Activated CD8-positive, alpha-beta T cell treated with anti-CD3 and anti-CD28 coated beads for 36 hours (primary cell): Measurements from ENCODE around the gene ARL6IP6. TPM values are rescaled to one million over a fixed set of nuclear protein-coding genes. Genes with fewer than 3 reads are reported as not detected.

Experiments used
- ATAC-seq: fragments of 200-7000 bp; cut with Tn5 transposase; one replicate; pipeline ENCODE4 v1.10.0; 2021; ENCODE audit warnings: mild to moderate bottlenecking, moderate library complexity
- CTCF ChIA-PET: fragments of 350-600 bp; sonication (Branson Sonifier 250); formaldehyde crosslinking; loops from one replicate; lab custom pipeline; 2021; ENCODE audit warnings: antibody characterized with exemption; lab: Charles Lee
- POLR2A ChIA-PET: fragments of 350-600 bp; sonication (Branson Sonifier 250); formaldehyde crosslinking; loops from one replicate; lab custom pipeline; 2021; ENCODE audit warnings: antibody characterized with exemption; lab: Charles Lee
- DNase-seq: peaks from one replicate; pipeline ENCODE4 v3.0.0-alpha.2; 2020
- H3K27ac Mint-ChIP-seq: one replicate; pipeline ENCODE4 v1.8.0; 2021; ENCODE audit warnings: mild to moderate bottlenecking, mixed read lengths
- H3K27me3 Mint-ChIP-seq: one replicate; pipeline ENCODE4 v1.8.0; 2021; ENCODE audit warnings: mixed read lengths
- H3K36me3 Mint-ChIP-seq: one replicate; pipeline ENCODE4 v1.8.0; 2021; ENCODE audit warnings: low read depth, mixed read lengths
- H3K4me1 Mint-ChIP-seq: one replicate; pipeline ENCODE4 v1.8.0; 2021; ENCODE audit warnings: low read depth, mixed read lengths
- H3K4me3 Mint-ChIP-seq: one replicate; pipeline ENCODE4 v1.8.0; 2021; ENCODE audit warnings: mild to moderate bottlenecking, moderate library complexity, mixed read lengths
- H3K9me3 Mint-ChIP-seq: one replicate; pipeline ENCODE4 v1.8.0; 2021; ENCODE audit warnings: mixed read lengths
- intact Hi-C: fragments of 100-400 bp; cut with micrococcal nuclease; formaldehyde crosslinking; loops from one replicate; pipeline ENCODE4 v1.10.0; 2022
- total RNA-seq, 2 experiments: library from RNA; stranded (reverse); gene quantifications; one replicate each; pipeline ENCODE4 v1.2.3, GENCODE V29; 2021
- TF ChIP-seq, protein P1 (sequence below): fragments of 200-600 bp; IDR thresholded peaks from one replicate; pipeline ENCODE4 v1.8.0; 2022; ENCODE audit warnings: antibody characterized with exemption, mild to moderate bottlenecking

ARL6IP6 gene
- total RNA-seq, 2 experiments from 2014 or later = 21.0 to 29.8 TPM

DNA sequence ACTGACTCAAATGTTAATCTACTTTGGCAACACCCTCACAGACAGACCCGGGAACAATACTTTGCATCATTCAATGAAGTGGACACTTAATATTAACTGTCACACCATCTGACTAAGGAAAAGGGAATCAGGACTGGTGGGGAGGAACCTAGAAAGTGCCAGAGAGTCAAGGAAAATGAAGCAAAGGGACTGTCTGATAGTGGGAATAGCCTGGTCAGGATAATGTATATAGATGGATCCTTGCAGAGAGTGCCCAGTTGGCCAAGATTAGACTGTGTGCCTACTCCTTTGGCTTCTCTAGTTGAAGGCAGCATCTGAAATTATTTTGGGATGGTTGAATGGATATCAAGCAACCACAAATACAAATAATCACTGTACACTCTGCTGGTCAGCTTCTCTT, 45.2 kb downstream of the ARL6IP6 start:
- H3K4me3 Mint-ChIP-seq = no peak overlapping the region
- H3K27me3 Mint-ChIP-seq = no peaks in the 10 kb centered on the region
- intact Hi-C loops = no loop called here
- ChIA-PET CTCF (no interaction called here), POLR2A (no interaction called here)
- no peak overlapping the region for H3K27ac Mint-ChIP-seq
- H3K9me3 Mint-ChIP-seq = no peaks in the 10 kb centered on the region
- ATAC-seq (no peak), DNase-seq (no peak)
- H3K4me1 Mint-ChIP-seq = no peaks in the 10 kb centered on the region
- H3K36me3 Mint-ChIP-seq = peaks cover 2% of the 10 kb centered on the region
- TF ChIP-seq, protein P1, sequence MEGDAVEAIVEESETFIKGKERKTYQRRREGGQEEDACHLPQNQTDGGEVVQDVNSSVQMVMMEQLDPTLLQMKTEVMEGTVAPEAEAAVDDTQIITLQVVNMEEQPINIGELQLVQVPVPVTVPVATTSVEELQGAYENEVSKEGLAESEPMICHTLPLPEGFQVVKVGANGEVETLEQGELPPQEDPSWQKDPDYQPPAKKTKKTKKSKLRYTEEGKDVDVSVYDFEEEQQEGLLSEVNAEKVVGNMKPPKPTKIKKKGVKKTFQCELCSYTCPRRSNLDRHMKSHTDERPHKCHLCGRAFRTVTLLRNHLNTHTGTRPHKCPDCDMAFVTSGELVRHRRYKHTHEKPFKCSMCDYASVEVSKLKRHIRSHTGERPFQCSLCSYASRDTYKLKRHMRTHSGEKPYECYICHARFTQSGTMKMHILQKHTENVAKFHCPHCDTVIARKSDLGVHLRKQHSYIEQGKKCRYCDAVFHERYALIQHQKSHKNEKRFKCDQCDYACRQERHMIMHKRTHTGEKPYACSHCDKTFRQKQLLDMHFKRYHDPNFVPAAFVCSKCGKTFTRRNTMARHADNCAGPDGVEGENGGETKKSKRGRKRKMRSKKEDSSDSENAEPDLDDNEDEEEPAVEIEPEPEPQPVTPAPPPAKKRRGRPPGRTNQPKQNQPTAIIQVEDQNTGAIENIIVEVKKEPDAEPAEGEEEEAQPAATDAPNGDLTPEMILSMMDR = no peak

DNA sequence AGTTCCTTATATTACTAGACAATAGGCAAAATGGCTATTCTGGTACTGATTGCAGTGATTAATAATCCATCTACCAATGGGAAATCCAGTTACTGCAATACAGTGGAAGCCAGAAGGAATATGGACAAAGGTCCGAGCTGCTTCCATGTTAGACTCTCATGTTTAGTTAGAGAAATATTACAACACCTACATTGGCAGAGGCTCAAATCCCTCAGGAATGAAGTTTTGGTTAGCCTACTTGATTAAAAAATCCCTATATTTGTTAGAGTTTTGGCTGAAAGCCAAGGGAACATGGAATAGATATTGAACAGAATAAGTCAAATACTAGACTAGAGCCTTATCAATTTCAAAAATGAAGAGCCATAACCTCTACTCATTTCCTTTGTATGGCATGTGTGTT, 48.5 kb downstream of the ARL6IP6 start:
- Mint-ChIP-seq H3K4me1 (no peaks in the 10 kb centered on the region), H3K4me3 (no peak overlapping the region), H3K36me3 (peaks cover 2% of the 10 kb centered on the region), H3K27ac (no peak overlapping the region), H3K9me3 (no peaks in the 10 kb centered on the region), H3K27me3 (peaks cover 3% of the 10 kb centered on the region)
- POLR2A ChIA-PET = no interaction called here
- intact Hi-C loops = no loop called here
- no peak for ATAC-seq
- no peak for DNase-seq
- CTCF ChIA-PET = interaction anchor here (1.3 kb wide), 1 partner anchor 23 kb away, joined by 3 read pairs; no protein-coding TSS in a partner anchor
- TF ChIP-seq, protein P1 = no peak

DNA sequence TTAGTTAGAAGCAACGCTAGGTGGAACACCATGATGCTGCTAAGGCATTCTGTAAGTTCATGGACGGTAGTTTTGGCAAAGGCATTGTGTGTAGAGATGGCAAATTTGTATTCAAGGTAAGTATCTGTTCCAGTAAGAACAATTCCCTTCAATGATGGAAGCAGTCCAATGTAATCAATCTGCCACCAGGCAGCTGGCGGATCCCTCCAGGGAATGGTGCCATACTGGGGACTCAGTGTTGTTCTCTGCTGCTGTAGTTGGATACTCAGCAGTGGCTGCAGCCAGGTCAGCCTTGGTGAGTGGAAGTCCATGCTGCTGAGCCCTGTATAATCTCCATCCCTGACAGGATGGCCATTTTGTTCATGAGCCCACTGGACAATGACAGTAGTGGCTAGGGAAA, 62.8 kb downstream of the ARL6IP6 start:
- ChIA-PET POLR2A (no interaction called here), CTCF (interaction anchor here (1.5 kb wide), 1 partner anchor 79 kb away, joined by 4 read pairs; no protein-coding TSS in a partner anchor)
- Mint-ChIP-seq H3K27ac (no peak overlapping the region), H3K4me3 (no peak overlapping the region), H3K4me1 (no peaks in the 10 kb centered on the region), H3K36me3 (no peaks in the 10 kb centered on the region), H3K9me3 (no peaks in the 10 kb centered on the region), H3K27me3 (peaks cover 10% of the 10 kb centered on the region)
- TF ChIP-seq, protein P1 = no peak
- ATAC-seq = no peak
- intact Hi-C loops = no loop called here
- no peak for DNase-seq

DNA sequence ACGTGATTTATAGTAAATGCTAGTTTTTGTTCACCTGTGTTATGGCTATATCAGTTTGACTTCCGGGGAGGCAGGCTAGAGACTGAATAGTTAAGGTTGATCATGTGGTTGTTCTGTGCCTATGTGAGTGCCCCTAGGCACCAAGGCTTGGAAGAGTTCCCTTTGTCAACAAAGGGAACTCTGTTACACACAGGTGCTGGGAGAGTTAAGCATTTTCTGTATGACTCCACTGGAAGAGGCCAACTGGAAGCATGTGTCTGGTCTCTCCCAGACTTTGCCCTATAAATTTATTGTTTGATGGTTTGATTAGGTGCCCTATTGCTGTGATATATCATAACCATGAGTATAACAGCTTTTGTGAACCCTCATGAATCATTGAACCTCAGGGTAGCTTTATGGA, 63.8 kb downstream of the ARL6IP6 start:
- ChIA-PET POLR2A (no interaction called here), CTCF (interaction anchor here (1.5 kb wide), 1 partner anchor 78 kb away, joined by 4 read pairs; no protein-coding TSS in a partner anchor)
- no peaks in the 10 kb centered on the region for H3K9me3 Mint-ChIP-seq
- H3K4me1 Mint-ChIP-seq = no peaks in the 10 kb centered on the region
- TF ChIP-seq, protein P1 = no peak
- peaks cover 11% of the 10 kb centered on the region for H3K27me3 Mint-ChIP-seq
- ATAC-seq = no peak
- H3K36me3 Mint-ChIP-seq = no peaks in the 10 kb centered on the region
- no peak overlapping the region for H3K4me3 Mint-ChIP-seq
- DNase-seq = no peak
- intact Hi-C loops = no loop called here
- no peak overlapping the region for H3K27ac Mint-ChIP-seq

DNA sequence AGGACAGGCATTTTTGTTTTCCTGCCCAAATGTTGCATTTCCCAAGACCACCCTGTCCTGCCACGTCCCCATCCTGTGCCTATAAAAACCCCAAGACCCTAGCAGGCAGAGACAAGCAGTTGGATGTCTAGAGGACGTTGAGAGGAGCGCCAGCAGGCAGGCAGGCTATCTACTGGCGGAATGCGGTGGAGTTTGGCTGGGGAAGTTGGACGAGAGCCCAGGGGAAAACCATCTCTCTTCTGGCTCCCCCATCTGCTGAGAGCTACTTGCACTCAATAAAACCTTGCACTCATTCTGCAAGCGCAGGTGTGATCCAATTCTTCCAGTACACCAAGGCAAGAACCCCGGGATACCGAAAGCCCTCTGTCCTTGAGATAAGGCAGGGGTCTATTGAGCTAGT, 72.5 kb downstream of the ARL6IP6 start:
- Mint-ChIP-seq H3K36me3 (no peaks in the 10 kb centered on the region), H3K4me3 (no peak overlapping the region), H3K9me3 (no peaks in the 10 kb centered on the region), H3K4me1 (no peaks in the 10 kb centered on the region), H3K27ac (no peak overlapping the region), H3K27me3 (peaks cover 4% of the 10 kb centered on the region)
- ATAC-seq (no peak), DNase-seq (no peak)
- intact Hi-C loops = no loop called here
- ChIA-PET CTCF (no interaction called here), POLR2A (no interaction called here)
- TF ChIP-seq, protein P1 = no peak
